Body of pancreas (tissue), 4 donors: ENCODE data around the gene LRP8.

ENCODE experiments used
- CTCF ChIP-seq, 7 experiments: fragments of 450-650 bp in 4 of 7; fragments of 200-600 bp in 3 of 7; sonication (generic) in 3 of 7; IDR thresholded peaks; one replicate each; pipeline ENCODE4 v1.5.1; 2016 to 2019; ENCODE audit warnings: antibody characterized with exemption in 7 of 7
- POLR2A ChIP-seq, 3 donors: fragments of 450-650 bp; IDR thresholded peaks; one replicate each; pipeline ENCODE4 v1.6.1; 2016; ENCODE audit warnings: antibody characterized with exemption in 3 of 3, mild to moderate bottlenecking in 2 of 3

GRCh38 chr1:53264048-53264447 is 63.8 kb downstream of the LRP8 start:
- TF ChIP-seq POLR2A (IDR thresholded peaks at IDR 0.05), result no peak
- TF ChIP-seq CTCF (IDR thresholded peaks at IDR 0.05), result no peak
